ENCODE data around the gene MAD2L2.

The MAD2L2 gene

DNA sequence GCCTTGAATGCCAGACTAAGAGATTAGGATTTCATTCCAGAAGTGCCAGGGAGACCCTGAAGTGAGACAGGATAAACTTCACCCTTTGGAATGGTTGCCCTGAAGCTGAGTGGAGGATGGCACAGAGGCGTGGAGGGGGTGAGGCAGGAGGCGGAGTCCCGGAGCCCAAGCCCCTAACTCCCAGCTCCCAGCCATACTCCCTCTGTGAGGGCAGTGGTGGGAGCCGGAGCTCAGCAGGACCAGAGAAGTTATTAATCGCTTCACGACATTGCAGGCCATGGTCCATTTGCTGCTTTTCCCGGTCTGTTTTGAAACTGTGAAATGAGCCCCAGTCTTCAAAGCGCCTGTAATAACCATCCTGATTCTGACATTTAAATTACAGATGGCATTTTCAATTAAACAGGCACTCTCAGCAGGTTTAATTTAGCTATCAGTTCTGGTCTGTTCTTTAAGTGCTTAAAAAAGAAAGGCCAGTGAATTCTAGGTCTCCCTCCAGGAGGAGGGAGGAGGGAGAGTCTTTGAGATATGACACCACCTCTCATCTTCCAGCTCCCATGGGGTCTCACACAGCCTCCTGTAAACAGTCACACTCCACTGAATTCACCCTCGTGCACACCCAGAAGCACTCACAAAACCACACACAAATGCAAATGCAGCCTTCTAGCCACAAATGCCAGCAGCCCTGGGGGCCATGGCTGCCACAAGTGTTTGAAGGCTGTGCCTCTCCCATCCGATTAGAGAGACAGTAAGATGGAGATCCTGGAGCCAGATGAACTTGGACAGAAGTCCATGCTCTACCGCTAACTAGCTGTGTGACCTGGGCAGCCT is 46.4 kb downstream of the MAD2L2 start:
- Histone ChIP-seq H3K9me3 (ENCODE audit: low read depth, low read length) (no peaks in the 10 kb centered on the region), H3K9ac (ENCODE audit: insufficient read length) (no peak overlapping the region), H3K4me3 (no peak overlapping the region), H3K36me3 (ENCODE audit: insufficient read depth, low read length) (no peaks in the 10 kb centered on the region), H3K27ac (no peak overlapping the region)
- no peak for DNase-seq (ENCODE audit: low read depth, low spot score)
- TF ChIP-seq FOXP2 (optimal IDR thresholded peaks at IDR 0.05; ENCODE audit: control extremely low read depth, extremely low read length, insufficient read depth) (no peak), EZH2 (IDR thresholded peaks at IDR 0.05) (no peak), POLR2AphosphoS5 (IDR thresholded peaks at IDR 0.05; ENCODE audit: borderline replicate concordance, low read depth, low read length) (no peak)

DNA sequence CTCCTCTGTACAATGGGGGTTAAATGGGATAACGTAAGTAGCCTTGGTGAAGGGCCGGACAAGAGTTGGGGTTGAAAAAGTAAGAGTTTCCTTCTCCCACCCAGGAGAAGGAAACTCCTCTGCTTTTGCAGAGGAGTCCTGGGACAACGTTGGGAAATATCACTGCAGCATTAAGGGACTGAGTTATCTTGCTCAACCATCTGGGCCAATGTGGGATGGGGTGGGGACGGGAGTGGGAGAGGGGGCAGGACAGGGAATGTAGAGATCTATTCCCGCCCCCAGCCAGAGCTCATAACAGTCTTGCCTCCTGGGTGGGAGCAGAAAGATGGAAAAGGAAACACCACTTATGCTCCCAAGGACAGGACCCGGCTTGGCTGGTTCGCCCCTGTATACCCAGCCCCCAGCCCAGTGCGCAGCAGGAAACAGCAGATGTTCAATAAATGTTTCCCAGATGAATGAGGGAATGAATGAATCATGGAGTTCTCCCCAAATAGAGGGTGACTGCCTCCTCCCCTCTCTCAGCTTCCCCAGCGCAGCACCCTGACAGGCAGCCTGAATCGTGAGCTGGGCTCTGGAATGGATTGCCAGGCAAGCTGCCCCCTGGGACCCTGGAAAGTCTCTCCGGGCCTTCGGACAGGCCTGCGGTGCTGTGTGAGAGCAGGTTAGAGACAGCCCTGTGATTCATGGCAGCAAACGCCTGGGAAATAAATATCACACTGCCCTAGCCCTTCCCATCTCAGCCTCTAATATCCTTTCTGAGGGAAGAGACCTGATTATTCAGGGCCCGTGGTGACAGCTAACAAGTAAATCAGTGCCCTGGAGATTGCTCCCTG is 51.5 kb downstream of the MAD2L2 start:
- no peak overlapping the region for H3K4me3 ChIP-seq
- no peak for DNase-seq (ENCODE audit: low read depth, low spot score)
- no peaks in the 10 kb centered on the region for H3K36me3 ChIP-seq (ENCODE audit: insufficient read depth, low read length)
- TF ChIP-seq POLR2AphosphoS5 (IDR thresholded peaks at IDR 0.05; ENCODE audit: borderline replicate concordance, low read depth, low read length): no peak
- TF ChIP-seq FOXP2 (optimal IDR thresholded peaks at IDR 0.05; ENCODE audit: control extremely low read depth, extremely low read length, insufficient read depth): no peak
- no peak overlapping the region for H3K27ac ChIP-seq
- H3K9ac ChIP-seq (ENCODE audit: insufficient read length): no peak overlapping the region
- no peaks in the 10 kb centered on the region for H3K9me3 ChIP-seq (ENCODE audit: low read depth, low read length)

DNA sequence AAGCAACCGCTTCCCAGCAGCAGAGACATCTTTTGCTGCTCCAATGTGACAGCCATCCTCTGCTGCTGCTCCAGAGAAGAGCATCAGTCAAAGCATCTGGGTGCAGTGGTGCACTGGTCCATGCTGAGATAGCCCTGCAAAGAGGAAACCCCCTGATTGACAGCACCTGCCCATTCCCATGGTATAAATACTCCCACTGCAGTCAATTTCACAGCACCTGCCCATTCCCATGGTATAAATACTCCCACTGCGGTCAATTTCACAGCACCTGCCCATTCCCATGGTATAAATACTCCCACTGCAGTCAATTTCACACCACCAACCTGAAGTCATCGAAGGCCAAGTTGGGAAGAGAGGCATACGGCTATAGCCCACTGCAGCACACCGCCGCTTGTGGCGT is 52.2 kb downstream of the MAD2L2 start:
- Histone ChIP-seq H3K36me3 (ENCODE audit: insufficient read depth, low read length) (no peaks in the 10 kb centered on the region), H3K9ac (ENCODE audit: insufficient read length) (no peak overlapping the region), H3K27ac (no peak overlapping the region), H3K9me3 (ENCODE audit: low read depth, low read length) (no peaks in the 10 kb centered on the region), H3K4me3 (no peak overlapping the region)
- no peak for DNase-seq (ENCODE audit: low read depth, low spot score)
- TF ChIP-seq POLR2AphosphoS5 (IDR thresholded peaks at IDR 0.05; ENCODE audit: borderline replicate concordance, low read depth, low read length) (no peak), FOXP2 (optimal IDR thresholded peaks at IDR 0.05; ENCODE audit: control extremely low read depth, extremely low read length, insufficient read depth) (no peak), EZH2 (IDR thresholded peaks at IDR 0.05) (no peak)

DNA sequence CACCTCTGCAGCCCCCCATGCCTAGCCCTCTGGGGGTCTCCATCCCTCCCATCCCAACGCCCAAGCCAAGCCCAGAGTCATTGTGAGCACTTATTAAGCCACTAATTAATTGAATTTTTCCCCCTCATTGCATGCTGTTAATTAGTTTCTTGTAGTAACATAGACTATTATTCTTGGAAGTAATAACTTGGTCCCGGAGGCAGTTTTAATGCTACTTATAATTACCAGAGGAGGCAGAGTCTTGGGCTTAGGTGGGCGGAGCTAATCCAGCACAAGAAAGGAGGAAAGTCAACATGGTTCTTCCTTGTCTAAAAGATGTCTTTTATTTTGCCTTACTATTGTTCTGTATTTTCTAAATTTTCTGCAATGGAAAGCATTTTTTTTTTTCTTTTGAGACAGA is 54.4 kb downstream of the MAD2L2 start:
- H3K9me3 ChIP-seq (ENCODE audit: low read depth, low read length): no peaks in the 10 kb centered on the region
- no peak overlapping the region for H3K27ac ChIP-seq
- no peak overlapping the region for H3K9ac ChIP-seq (ENCODE audit: insufficient read length)
- no peaks in the 10 kb centered on the region for H3K36me3 ChIP-seq (ENCODE audit: insufficient read depth, low read length)
- no peak overlapping the region for H3K4me3 ChIP-seq
- no peak for TF ChIP-seq POLR2AphosphoS5 (IDR thresholded peaks at IDR 0.05; ENCODE audit: borderline replicate concordance, low read depth, low read length)
- no peak for DNase-seq (ENCODE audit: low read depth, low spot score)

All from SK-N-MC (cell line).